ENCODE measurements around the gene FLOT1. TPM values are rescaled to one million over a fixed set of nuclear protein-coding genes. Genes with fewer than 3 reads are reported as not detected.

Gene FLOT1
- total and polyA plus RNA-seq, 9 of the 15 experiments (the other 6 are each of a cell fraction or from before 2014, with no cell fraction given) = 11.7 to 149 (median 118) TPM

- TF ChIP-seq ARID4B (CRISPR knock-in tag; IDR thresholded peaks at IDR 0.05) = 0 out of 2 replicates have a peak, but pooled peaks have one; percentile 64
- TF ChIP-seq CAMTA2 (CRISPR knock-in tag; conservative IDR thresholded peaks at IDR 0.05) = no peak
- TF ChIP-seq STAG1 (CRISPR knock-in tag; IDR thresholded peaks at IDR 0.05; ENCODE audit: borderline replicate concordance) = no peak
- 0 out of 2 replicates have a peak, but pooled peaks have one; percentile 53 for TF ChIP-seq E2F3 (CRISPR knock-in tag; IDR thresholded peaks at IDR 0.05)
- TF ChIP-seq TARDBP (IDR thresholded peaks at IDR 0.05) = 0 out of 2 replicates have a peak, but pooled peaks have one; percentile 70
- no peak for TF ChIP-seq RFX1 (IDR thresholded peaks at IDR 0.05)
- TF ChIP-seq ETV1 (tag; conservative IDR thresholded peaks at IDR 0.05; ENCODE audit: low read depth) = peak; percentile 100
- TF ChIP-seq ETS1 (conservative IDR thresholded peaks at IDR 0.05; ENCODE audit: control insufficient read depth, low read depth, low read length) = no peak
- TF ChIP-seq HNRNPUL1 (IDR thresholded peaks at IDR 0.05; ENCODE audit: low read length) = no peak
- no peak for TF ChIP-seq SETDB1 (IDR thresholded peaks at IDR 0.05; ENCODE audit: low read length)
- TF ChIP-seq SMARCB1 (IDR thresholded peaks at IDR 0.05; ENCODE audit: insufficient read length, low read depth) = no peak
- peak; percentile 79 to 85 for TF ChIP-seq MLLT1 (IDR thresholded peaks at IDR 0.05)
- no peak for TF ChIP-seq SRSF3 (IDR thresholded peaks at IDR 0.05; ENCODE audit: insufficient read depth, low read length)
- TF ChIP-seq SMARCE1 (IDR thresholded peaks at IDR 0.05) = peak; percentile 90
- no peak for TF ChIP-seq ZNF436 (CRISPR knock-in tag; IDR thresholded peaks at IDR 0.05)
- TF ChIP-seq HCFC1 (IDR thresholded peaks at IDR 0.05; ENCODE audit: low read depth, low read length) = peak; percentile 30; the same call in 1 of the 2 replicates
- peak; percentile 79 for TF ChIP-seq EHMT2 (IDR thresholded peaks at IDR 0.05)
- TF ChIP-seq ZEB2 (IDR thresholded peaks at IDR 0.05) = peak; percentile 51; the same call in 1 of the 2 replicates
- peak; percentile 82; the same call in 1 of the 2 replicates for TF ChIP-seq ZNF311 (CRISPR knock-in tag; IDR thresholded peaks at IDR 0.05)
- no peak for TF ChIP-seq SAFB (IDR thresholded peaks at IDR 0.05; ENCODE audit: borderline replicate concordance, low read depth, low read length)
- TF ChIP-seq ZNF830 (CRISPR knock-in tag; IDR thresholded peaks at IDR 0.05) = peak; percentile 76; the same call in 1 of the 2 replicates
- TF ChIP-seq TEAD4 (IDR thresholded peaks at IDR 0.05; ENCODE audit: low read length) = peak; percentile 84
- no peak for TF ChIP-seq TEAD4 (CRISPR knock-in tag; IDR thresholded peaks at IDR 0.05; ENCODE audit: borderline replicate concordance)
- no peak for TF ChIP-seq SLC30A9 (CRISPR knock-in tag; IDR thresholded peaks at IDR 0.05)
- no peak for TF ChIP-seq FOXJ3 (CRISPR knock-in tag; IDR thresholded peaks at IDR 0.05)
Observed at GRCh38 chr6:30781743-30782424, 39.4 kb upstream of the FLOT1 start (continued).
